Muscle of leg (tissue), 16 donors: Measurements from ENCODE around the gene GCNA. TPM values are rescaled to one million over a fixed set of nuclear protein-coding genes. Genes with fewer than 3 reads are reported as not detected.

Source experiments
- DNase-seq: peaks from one replicate; pipeline ENCODE4 v3.0.0; 2013
- H3K27ac ChIP-seq: one replicate; pipeline ENCODE4 v1.5.1; 2013; ENCODE audit warnings: mild to moderate bottlenecking, low read length, control low read depth
- H3K27me3 ChIP-seq: one replicate; pipeline ENCODE4 v1.6.1; 2013; ENCODE audit warnings: low read length; ENCODE audit not compliant: control insufficient read depth, insufficient read depth
- H3K36me3 ChIP-seq: one replicate; pipeline ENCODE4 v1.6.1; 2013; ENCODE audit warnings: low read length; ENCODE audit not compliant: control insufficient read depth, insufficient read depth
- H3K4me1 ChIP-seq: one replicate; pipeline ENCODE4 v1.6.1; 2013; ENCODE audit warnings: low read length; ENCODE audit not compliant: control insufficient read depth, insufficient read depth
- H3K4me3 ChIP-seq: one replicate; pipeline ENCODE4 v1.5.1; 2013; ENCODE audit warnings: low read length, control low read depth
- H3K9me3 ChIP-seq: replicated peaks from 2 replicates; pipeline ENCODE4 v1.6.1; 2013; ENCODE audit warnings: low read depth, low read length; ENCODE audit not compliant: control insufficient read depth
- WGBS: methylation state at CpG from one replicate; pipeline ENCODE4 v1.1.5; 2013; ENCODE audit warnings: missing lambda C conversion rate; ENCODE audit not compliant: insufficient coverage; 5-methylcytosine and 5-hydroxymethylcytosine counted together
- long read RNA-seq, 11 donors: transcript quantifications; one replicate each; lab custom pipeline, GENCODE V29; 2026
- polyA plus RNA-seq, 8 donors: library from polyadenylated mRNA; unstranded; fragments of 120-200 nt; gene quantifications; one replicate each; pipeline versions ENCODE4 v1.2.1 to v1.2.3, GENCODE V29; 2013; ENCODE audit warnings: inconsistent platforms in 1 of 8, low replicate concordance in 1 of 8; ENCODE audit not compliant: insufficient read length in 8 of 8, insufficient read depth in 1 of 8
- total RNA-seq: library from RNA; stranded (reverse); fragments of 120-200 nt; gene quantifications from one replicate; pipeline ENCODE4 v1.2.4, GENCODE V29; 2013

GCNA gene
- total RNA-seq, result 2.9 TPM
- polyA plus RNA-seq, result 1 to 10 TPM; 1.7 to 3.4 (median 2.0) TPM
- long read RNA-seq, donor 1, result 0 reads
- long read RNA-seq, donor 2, result 0 reads
- long read RNA-seq, donor 3, result 0 reads
- long read RNA-seq, donor 4, result 0 reads
- long read RNA-seq, donor 5, partial matches to known transcripts, result 0 of 1 reads
- long read RNA-seq, donor 5, other reads (novel, unspliced or antisense), result 0 of 1 reads
- long read RNA-seq, donor 6, result 0 reads
- long read RNA-seq, donor 7, result 0 reads
- long read RNA-seq, donor 8, result 0 reads
- long read RNA-seq, donor 9, result 0 reads
- long read RNA-seq, donor 10, result 0 reads
- long read RNA-seq, donor 11, result 0 reads

- Histone ChIP-seq H3K9me3 (no peaks in the 10 kb centered on the region), H3K36me3 (peaks cover 10% of the 10 kb centered on the region), H3K27me3 (no peaks in the 10 kb centered on the region), H3K27ac (no peak within 1 kb of the TSS), H3K4me1 (no peaks in the 10 kb centered on the region), H3K4me3 (no peak within 1 kb of the TSS)
- no peak for DNase-seq
- 94% methylated on average over 43 of the region's 48 CpGs for WGBS
Observed at GRCh38 chrX:71578253-71579135, at the start of gene GCNA. Gene GCNA (plus strand): TSS chrX:71578437. CDS start chrX:71580822, 2,385 bp downstream.

- Histone ChIP-seq H3K36me3 (no peaks in the 10 kb centered on the region), H3K27me3 (peaks cover 4% of the 10 kb centered on the region), H3K9me3 (no peaks in the 10 kb centered on the region), H3K4me1 (no peaks in the 10 kb centered on the region), H3K27ac (peak overlapping the region; percentile 90), H3K4me3 (peak overlapping the region; percentile 50)
- peak; percentile 17 for DNase-seq
- 33% methylated on average over 23 of the region's 25 CpGs for WGBS
Observed at GRCh38 chrX:71532078-71532752, 46.0 kb upstream of the GCNA start.

- Histone ChIP-seq H3K9me3 (no peaks in the 10 kb centered on the region), H3K27me3 (peaks cover 4% of the 10 kb centered on the region), H3K36me3 (peaks cover 3% of the 10 kb centered on the region), H3K4me1 (peaks cover 2% of the 10 kb centered on the region), H3K27ac (peak within 1 kb of the TSS; percentile 93), H3K4me3 (peak within 1 kb of the TSS; percentile 50)
- 30% methylated on average over 47 of the region's 47 CpGs for WGBS
- DNase-seq, result peak; percentile 99
Observed at GRCh38 chrX:71532753-71533425, 45.3 kb upstream of the GCNA start, which contains the start of gene OGT. Gene OGT (plus strand): TSS chrX:71533104. CDS start chrX:71533300, 196 bp downstream.

- H3K4me3 ChIP-seq, result peak overlapping the region; percentile 50
- 29% methylated on average over 12 of the region's 12 CpGs for WGBS
- no peak for DNase-seq
Observed at GRCh38 chrX:71533516-71533850, 44.8 kb upstream of the GCNA start.

GRCh38 chrX:71533851-71534561, 44.2 kb upstream of the GCNA start:
- Histone ChIP-seq H3K9me3 (no peaks in the 10 kb centered on the region), H3K27ac (peak overlapping the region; percentile 93), H3K4me1 (peaks cover 2% of the 10 kb centered on the region), H3K4me3 (peak overlapping the region; percentile 50), H3K27me3 (peaks cover 4% of the 10 kb centered on the region), H3K36me3 (peaks cover 4% of the 10 kb centered on the region)
- peak; percentile 76 for DNase-seq
- 31% methylated on average over 25 of the region's 31 CpGs for WGBS

More at GRCh38 chrX:71533516-71533850, 44.8 kb upstream of the GCNA start:
- Histone ChIP-seq H3K4me1 (peaks cover 2% of the 10 kb centered on the region), H3K27ac (peak overlapping the region; percentile 93), H3K27me3 (peaks cover 4% of the 10 kb centered on the region), H3K36me3 (peaks cover 4% of the 10 kb centered on the region), H3K9me3 (no peaks in the 10 kb centered on the region)

- H3K27ac ChIP-seq, result peak overlapping the region; percentile 93
- H3K4me1 ChIP-seq, result peaks cover 4% of the 10 kb centered on the region
- peak; percentile 23 for DNase-seq
- WGBS, result no CpG with 5 or more reads among the region's 9 CpGs
- H3K4me3 ChIP-seq, result peak overlapping the region; percentile 50
- H3K36me3 ChIP-seq, result peaks cover 4% of the 10 kb centered on the region
- no peaks in the 10 kb centered on the region for H3K9me3 ChIP-seq
- H3K27me3 ChIP-seq, result peaks cover 4% of the 10 kb centered on the region
Observed at GRCh38 chrX:71534773-71535544, 43.3 kb upstream of the GCNA start.

GRCh38 chrX:71536285-71536684, 42.0 kb upstream of the GCNA start:
- H3K4me3 ChIP-seq, result no peak overlapping the region
- peaks cover 4% of the 10 kb centered on the region for H3K36me3 ChIP-seq
- H3K27ac ChIP-seq, result no peak overlapping the region
- H3K27me3 ChIP-seq, result peaks cover 4% of the 10 kb centered on the region
- no peaks in the 10 kb centered on the region for H3K9me3 ChIP-seq
- peak; percentile 12 for DNase-seq
- WGBS, result no CpG with 5 or more reads among the region's 5 CpGs
- peaks cover 4% of the 10 kb centered on the region for H3K4me1 ChIP-seq

GRCh38 chrX:71537743-71538142, 40.5 kb upstream of the GCNA start:
- H3K4me1 ChIP-seq, result peaks cover 4% of the 10 kb centered on the region
- 80% methylated on average over 4 of the region's 9 CpGs for WGBS
- no peak overlapping the region for H3K4me3 ChIP-seq
- peaks cover 4% of the 10 kb centered on the region for H3K36me3 ChIP-seq
- DNase-seq, result no peak
- no peak overlapping the region for H3K27ac ChIP-seq
- H3K27me3 ChIP-seq, result peaks cover 4% of the 10 kb centered on the region
- no peaks in the 10 kb centered on the region for H3K9me3 ChIP-seq
